GM12875 (cell line): ENCODE results near the gene C10orf95.
"Not testable (repeated sequence)": the region's sequence is repeated elsewhere in the genome, so short reads cannot be mapped to it uniquely, and the experiment has no call there.

Experiments
- H3K4me3 ChIP-seq: one replicate; pipeline ENCODE4 v1.5.1; 2011; ENCODE audit warnings: low read depth, low read length, control low read depth
- TF ChIP-seq, protein P1 (sequence below): IDR thresholded peaks from 2 replicates; pipeline ENCODE4 v1.5.1; 2011; ENCODE audit warnings: low read depth, mild to moderate bottlenecking, control low read depth, inconsistent platforms, low read length, moderate library complexity, borderline replicate concordance; ENCODE audit not compliant: insufficient read depth

The C10orf95 gene, protein sequence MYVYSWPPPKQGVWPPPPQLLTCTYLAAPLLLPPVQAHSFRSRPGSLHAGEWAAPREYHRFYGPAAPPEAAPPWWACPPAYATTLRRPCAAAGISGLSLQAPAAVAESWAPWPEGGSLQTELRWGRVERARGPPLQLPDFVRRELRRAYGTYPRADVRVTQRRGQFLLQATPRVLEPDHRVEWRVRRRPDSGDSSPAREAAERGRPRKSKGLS

DNA sequence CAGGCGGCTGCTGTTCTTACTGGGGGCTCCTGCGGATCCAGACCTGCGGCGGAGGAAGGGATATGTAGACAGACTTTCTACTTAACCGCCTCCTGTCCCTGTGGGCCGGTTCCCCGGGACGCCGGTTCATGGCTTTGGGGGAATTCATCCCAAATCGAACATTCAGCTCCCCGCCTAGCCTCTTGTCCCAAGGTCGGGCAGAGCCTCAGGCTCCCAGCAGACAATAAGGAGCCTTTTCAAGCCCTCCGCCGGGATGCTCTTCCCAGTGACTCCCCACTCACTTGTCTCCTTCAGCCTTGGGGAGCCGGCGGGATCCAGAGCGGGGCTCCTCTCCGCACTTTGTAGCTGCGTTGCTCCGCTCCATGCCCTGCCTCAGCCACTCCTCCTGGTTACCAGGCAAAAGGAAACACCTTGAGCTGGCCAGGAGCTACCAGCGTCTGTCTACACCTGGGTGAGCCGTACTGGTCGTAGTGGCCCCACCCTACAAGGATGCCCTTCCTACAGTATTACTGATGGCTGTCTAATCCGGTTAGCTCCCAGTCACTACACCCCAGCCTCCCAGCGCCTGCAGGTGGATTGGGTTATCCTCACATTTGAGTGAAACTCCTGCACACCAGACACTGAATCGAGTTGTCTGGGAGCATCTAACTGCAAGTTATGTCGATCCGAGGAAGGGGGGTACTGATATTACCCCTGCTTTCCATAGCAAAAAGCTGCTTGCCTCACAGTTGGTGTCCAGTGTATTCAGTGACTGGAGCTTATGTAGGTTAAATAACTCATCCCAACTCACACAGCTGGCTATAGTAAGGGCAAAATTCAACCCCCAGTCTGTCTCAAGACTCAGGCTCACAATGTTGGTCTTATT, at the start of gene C10orf95:
TSS of gene C10orf95 (minus strand) at position 439 of the 865 bp plus-strand sequence. CDS start 450 bp downstream, outside the sequence.
- peak within 1 kb of the TSS; percentile 77 for H3K4me3 ChIP-seq
- TF ChIP-seq, protein P1, sequence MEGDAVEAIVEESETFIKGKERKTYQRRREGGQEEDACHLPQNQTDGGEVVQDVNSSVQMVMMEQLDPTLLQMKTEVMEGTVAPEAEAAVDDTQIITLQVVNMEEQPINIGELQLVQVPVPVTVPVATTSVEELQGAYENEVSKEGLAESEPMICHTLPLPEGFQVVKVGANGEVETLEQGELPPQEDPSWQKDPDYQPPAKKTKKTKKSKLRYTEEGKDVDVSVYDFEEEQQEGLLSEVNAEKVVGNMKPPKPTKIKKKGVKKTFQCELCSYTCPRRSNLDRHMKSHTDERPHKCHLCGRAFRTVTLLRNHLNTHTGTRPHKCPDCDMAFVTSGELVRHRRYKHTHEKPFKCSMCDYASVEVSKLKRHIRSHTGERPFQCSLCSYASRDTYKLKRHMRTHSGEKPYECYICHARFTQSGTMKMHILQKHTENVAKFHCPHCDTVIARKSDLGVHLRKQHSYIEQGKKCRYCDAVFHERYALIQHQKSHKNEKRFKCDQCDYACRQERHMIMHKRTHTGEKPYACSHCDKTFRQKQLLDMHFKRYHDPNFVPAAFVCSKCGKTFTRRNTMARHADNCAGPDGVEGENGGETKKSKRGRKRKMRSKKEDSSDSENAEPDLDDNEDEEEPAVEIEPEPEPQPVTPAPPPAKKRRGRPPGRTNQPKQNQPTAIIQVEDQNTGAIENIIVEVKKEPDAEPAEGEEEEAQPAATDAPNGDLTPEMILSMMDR, result no peak

DNA sequence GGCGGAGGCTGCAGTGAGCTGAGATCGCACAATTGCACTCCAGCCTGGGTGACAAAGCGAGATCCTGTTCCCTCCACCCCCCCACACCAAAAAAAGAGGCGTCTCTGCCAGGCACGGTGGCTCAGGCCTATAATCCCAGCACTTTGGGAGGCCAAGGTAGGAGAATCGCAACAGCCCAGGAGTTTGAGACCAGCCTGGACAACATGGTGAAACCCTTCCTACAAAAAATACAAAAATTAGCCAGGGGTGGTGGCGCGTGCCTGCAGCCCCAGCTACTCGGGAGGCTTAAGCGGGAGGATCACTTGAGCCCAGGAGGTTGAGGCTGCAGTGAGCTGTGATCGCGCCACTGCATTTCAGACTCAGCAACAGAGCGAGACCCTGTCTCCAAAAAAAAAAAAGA, 49.3 kb upstream of the C10orf95 start:
- not testable (repeated sequence) for H3K4me3 ChIP-seq

DNA sequence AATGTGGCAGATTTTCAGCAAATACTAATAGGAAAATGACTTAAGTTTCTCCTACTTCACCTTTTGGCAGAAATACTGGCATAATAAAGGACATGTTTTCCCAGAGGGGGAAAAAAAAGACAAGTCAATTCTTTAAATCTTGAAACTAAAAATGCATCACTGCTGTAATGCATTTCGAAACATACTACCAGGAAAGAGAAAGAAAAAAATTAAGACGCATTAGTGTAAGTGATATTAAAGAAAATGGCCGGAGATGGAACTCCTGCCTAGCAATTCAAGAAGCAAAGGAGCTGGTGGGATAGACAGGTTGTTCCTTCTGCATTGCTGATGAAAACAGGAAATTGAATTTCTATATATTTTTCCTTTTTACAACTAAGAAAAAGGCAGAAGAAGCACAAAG, 48.0 kb upstream of the C10orf95 start:
- TF ChIP-seq, protein P1, result no peak
- no peak overlapping the region for H3K4me3 ChIP-seq

DNA sequence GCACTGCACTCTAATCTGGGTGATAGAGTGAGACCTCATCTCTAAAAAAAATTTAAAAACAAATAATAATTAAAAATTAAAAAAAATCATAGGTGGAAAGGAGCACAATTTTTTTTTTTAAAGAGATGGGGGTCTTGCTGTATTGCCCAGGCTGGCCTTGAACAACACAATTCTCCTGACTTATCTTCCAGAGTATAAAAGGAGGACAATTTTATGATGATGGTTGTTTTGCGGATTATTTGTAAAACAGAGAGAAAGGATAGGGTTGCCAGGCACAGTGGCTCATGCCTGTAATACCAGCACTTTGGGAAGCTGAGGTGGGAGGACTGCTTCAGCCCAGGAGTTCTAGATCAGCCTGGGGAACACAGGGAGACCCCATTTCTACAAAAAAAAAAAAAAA, 46.2 kb upstream of the C10orf95 start:
- no peak overlapping the region for H3K4me3 ChIP-seq
- TF ChIP-seq, protein P1, result no peak

DNA sequence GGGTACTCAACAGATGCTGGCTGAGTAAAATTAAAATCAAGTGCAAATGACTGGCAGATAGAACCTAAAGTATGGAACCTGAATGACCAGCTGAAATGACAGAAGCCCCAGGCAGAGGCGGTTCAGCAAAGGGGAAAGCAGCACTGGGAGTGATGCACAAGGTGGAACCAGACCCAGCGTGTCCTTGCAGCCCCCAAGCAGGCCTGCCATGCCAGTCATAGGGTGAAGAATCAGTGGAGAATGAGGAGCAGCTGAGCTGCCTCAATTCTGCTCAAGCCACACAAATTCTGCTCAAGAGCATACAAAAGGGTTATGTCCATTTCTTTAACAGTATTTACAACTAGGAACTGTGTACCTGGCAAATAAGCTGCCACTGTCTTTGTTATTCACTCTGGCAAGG, 42.4 kb upstream of the C10orf95 start:
- no peak overlapping the region for H3K4me3 ChIP-seq

DNA sequence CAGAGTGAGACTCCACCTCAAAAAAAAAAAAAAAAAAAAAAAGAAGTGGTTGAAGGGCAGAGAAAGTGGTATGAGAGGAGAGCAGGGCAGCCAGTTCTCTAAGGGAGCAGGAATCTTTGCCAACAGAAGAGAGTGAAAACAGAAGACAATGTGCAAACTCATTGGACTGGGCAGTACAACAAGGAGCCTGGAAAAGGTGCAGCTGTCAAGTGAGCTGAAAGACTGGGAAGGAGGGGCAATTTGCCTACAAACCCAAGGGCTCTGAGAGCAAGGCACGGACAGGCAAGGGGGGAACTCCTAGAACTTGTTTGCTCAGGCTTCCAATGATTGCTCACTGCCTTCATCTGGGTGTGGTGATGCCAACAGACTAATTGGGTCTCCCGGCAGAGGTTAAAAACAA, 41.6 kb upstream of the C10orf95 start:
- no peak overlapping the region for H3K4me3 ChIP-seq
- TF ChIP-seq, protein P1, result no peak

More for the DNA sequence above, 42.4 kb upstream of the C10orf95 start:
- TF ChIP-seq, protein P1, result no peak

DNA sequence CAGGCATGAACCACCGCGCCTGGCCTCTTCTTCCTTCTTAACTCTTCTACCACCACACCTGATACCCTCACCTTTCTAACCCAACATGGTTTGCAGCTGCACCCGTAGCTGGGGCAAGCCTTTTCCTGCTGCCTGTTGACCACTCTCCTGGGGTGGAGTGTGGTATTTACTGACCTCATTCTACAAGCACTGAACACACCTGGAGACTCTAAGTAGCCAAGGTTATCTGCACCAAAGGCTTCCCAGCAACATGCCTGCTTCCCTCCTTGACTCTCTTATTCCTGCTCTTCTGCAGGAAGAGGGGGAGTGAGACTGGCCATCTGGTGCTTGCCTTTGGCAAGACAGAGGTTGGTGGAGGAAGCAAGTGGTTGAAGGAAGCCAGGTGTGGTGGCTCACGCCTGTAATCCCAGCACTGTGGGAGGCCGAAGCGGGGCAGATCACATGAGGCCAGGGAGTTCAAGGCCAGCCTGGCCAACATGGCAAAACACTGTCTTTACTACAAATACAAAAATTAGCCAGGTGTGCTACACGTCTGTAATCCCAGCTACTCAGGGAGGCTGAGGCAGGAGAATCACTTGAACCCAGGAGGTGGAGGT, 41.1 kb upstream of the C10orf95 start:
- H3K4me3 ChIP-seq, result no peak overlapping the region
- TF ChIP-seq, protein P1, result no peak
